B cell (primary cell): ENCODE measurements around the gene PIP4K2A. TPM values are rescaled to one million over a fixed set of nuclear protein-coding genes. Genes with fewer than 3 reads are reported as not detected.

Source experiments
- ATAC-seq: fragments of 200-7000 bp; cut with Tn5 transposase; one replicate; pipeline ENCODE4 v1.10.0; 2021; ENCODE audit warnings: low read depth, mild to moderate bottlenecking, moderate number of reproducible peaks, moderate library complexity
- CTCF ChIA-PET: fragments of 350-600 bp; sonication (Branson Sonifier 250); formaldehyde crosslinking; loops from one replicate; lab custom pipeline; 2021; ENCODE audit warnings: antibody characterized with exemption, inconsistent platforms; lab: Charles Lee
- POLR2A ChIA-PET: fragments of 350-600 bp; sonication (Branson Sonifier 250); formaldehyde crosslinking; loops from one replicate; lab custom pipeline; 2021; ENCODE audit warnings: antibody characterized with exemption; lab: Charles Lee
- DNase-seq: peaks from one replicate; pipeline ENCODE4 v3.0.0; 2013
- H2AFZ ChIP-seq: 2 replicates; pipeline ENCODE4 v1.6.1; 2012; ENCODE audit warnings: mild to moderate bottlenecking, low read depth, low read length; ENCODE audit not compliant: insufficient read depth, poor library complexity, severe bottlenecking
- H3K27ac ChIP-seq, 2 donors: 1 replicate in 1 of 2; 2 replicates in 1 of 2; pipeline ENCODE4 v1.5.1; 2012 to 2013; ENCODE audit warnings: low read length in 2 of 2, mild to moderate bottlenecking in 2 of 2, moderate library complexity in 1 of 2
- H3K27me3 ChIP-seq, 4 experiments: fragments of 200-600 bp in 1 of 4; sonication (generic) in 1 of 4; replicated peaks in 1 of 4; 1 replicate in 2 of 4; 2 replicates in 2 of 4; pipeline versions ENCODE4 v1.6.1 to v1.7.0; 2013 to 2016; ENCODE audit warnings: low read length in 3 of 4, mild to moderate bottlenecking in 2 of 4, mixed read lengths in 1 of 4, moderate library complexity in 1 of 4; ENCODE audit not compliant: insufficient read depth in 4 of 4, control insufficient read depth in 3 of 4; ENCODE audit errors: control extremely low read depth in 1 of 4
- H3K36me3 ChIP-seq, 2 experiments: replicated peaks in 1 of 2; 1 replicate in 1 of 2; 2 replicates in 1 of 2; pipeline versions ENCODE4 v1.6.1 to v1.7.1; 2013; ENCODE audit warnings: low read length in 1 of 2; ENCODE audit not compliant: insufficient read depth in 2 of 2, control insufficient read depth in 1 of 2; ENCODE audit errors: control extremely low read depth in 1 of 2, extremely low read depth in 1 of 2
- H3K4me1 ChIP-seq, 2 donors: fragments of 200-600 bp in 1 of 2; sonication (generic) in 1 of 2; 1 replicate in 1 of 2; 2 replicates in 1 of 2; pipeline versions ENCODE4 v1.5.1 to v1.6.1; 2013 to 2017; ENCODE audit warnings: low read length in 2 of 2; ENCODE audit not compliant: control insufficient read depth in 2 of 2, insufficient read depth in 2 of 2
- H3K4me2 ChIP-seq: replicated peaks from 2 replicates; pipeline ENCODE3; 2012; ENCODE audit warnings: mild to moderate bottlenecking, low read depth, low read length; ENCODE audit not compliant: poor library complexity, severe bottlenecking
- H3K4me3 ChIP-seq, 5 experiments: fragments of 200-600 bp in 1 of 5; sonication (generic) in 1 of 5; 1 replicate in 3 of 5; 2 replicates in 2 of 5; pipeline versions ENCODE4 v1.5.1 to v1.7.0; 2011 to 2016; ENCODE audit warnings: low read length in 4 of 5, mild to moderate bottlenecking in 4 of 5, low read depth in 2 of 5, control low read depth in 1 of 5, moderate library complexity in 1 of 5; ENCODE audit not compliant: insufficient read depth in 1 of 5; ENCODE audit errors: control extremely low read depth in 1 of 5, extremely low read depth in 1 of 5
- H3K79me2 ChIP-seq: fragments of 200-600 bp; sonication (generic); one replicate; pipeline ENCODE4 v1.6.0; 2016; ENCODE audit warnings: low read length; ENCODE audit not compliant: control insufficient read depth, insufficient read depth
- H3K9ac ChIP-seq: fragments of 200-600 bp; sonication (generic); 2 replicates; pipeline ENCODE4 v1.6.1; 2017; ENCODE audit warnings: mild to moderate bottlenecking, low read length, moderate library complexity
- H3K9me3 ChIP-seq, 3 donors: one replicate each; pipeline versions ENCODE4 v1.6.1 to v1.7.1; 2013; ENCODE audit warnings: low read length in 2 of 3; ENCODE audit not compliant: control insufficient read depth in 2 of 3, insufficient read depth in 1 of 3; ENCODE audit errors: control extremely low read depth in 1 of 3
- H4K20me1 ChIP-seq: 2 replicates; pipeline ENCODE4 v1.6.0; 2012; ENCODE audit warnings: mild to moderate bottlenecking, low read length; ENCODE audit not compliant: insufficient read depth, control insufficient read depth, poor library complexity, severe bottlenecking
- H3K27ac Mint-ChIP-seq: one replicate; pipeline ENCODE4 v1.8.0; 2021; ENCODE audit warnings: mixed read lengths
- H3K27me3 Mint-ChIP-seq: one replicate; pipeline ENCODE4 v1.8.0; 2021; ENCODE audit warnings: mixed read lengths
- H3K4me1 Mint-ChIP-seq: one replicate; pipeline ENCODE4 v1.8.0; 2021; ENCODE audit warnings: mixed read lengths
- H3K4me3 Mint-ChIP-seq: one replicate; pipeline ENCODE4 v1.8.0; 2021; ENCODE audit warnings: mixed read lengths
- H3K9me3 Mint-ChIP-seq: one replicate; pipeline ENCODE4 v1.8.0; 2022; ENCODE audit warnings: mixed read lengths; ENCODE audit not compliant: insufficient read depth
- EZH2 ChIP-seq: IDR thresholded peaks from 2 replicates; pipeline ENCODE4 v1.6.1; 2012; ENCODE audit warnings: borderline replicate concordance, low read depth, mild to moderate bottlenecking, moderate library complexity, low read length; ENCODE audit not compliant: insufficient read depth, poor library complexity, severe bottlenecking
- WGBS: methylation state at CpG from one replicate; pipeline ENCODE4 v1.1.5; 2013; ENCODE audit warnings: missing lambda C conversion rate; ENCODE audit not compliant: insufficient coverage; 5-methylcytosine and 5-hydroxymethylcytosine counted together
- intact Hi-C: fragments of 100-400 bp; cut with micrococcal nuclease; formaldehyde crosslinking; loops from one replicate; pipeline ENCODE4 v1.10.0; 2022
- polyA plus RNA-seq: library from polyadenylated mRNA; depleted of rRNA; stranded (reverse); fragments of >200 nt; gene quantifications from 2 replicates; pipeline ENCODE4 v1.2.3, GENCODE V29; 2012
- total RNA-seq, 2 donors: library from RNA; stranded (reverse); fragments of 120-200 nt in 1 of 2; gene quantifications; 1 replicate in 1 of 2; 2 replicates in 1 of 2; pipeline versions ENCODE4 v1.2.3 to v1.2.4, GENCODE V29; 2013 to 2022
- TF ChIP-seq, protein P1 (sequence below): fragments of 200-600 bp; IDR thresholded peaks from one replicate; pipeline ENCODE4 v1.8.0; 2022; ENCODE audit warnings: antibody characterized with exemption, mild to moderate bottlenecking

The PIP4K2A gene
- total and polyA plus RNA-seq, 2 donors (not counting 1 experiment from before 2014, with no cell fraction given), result 21.8 to 103 TPM

DNA sequence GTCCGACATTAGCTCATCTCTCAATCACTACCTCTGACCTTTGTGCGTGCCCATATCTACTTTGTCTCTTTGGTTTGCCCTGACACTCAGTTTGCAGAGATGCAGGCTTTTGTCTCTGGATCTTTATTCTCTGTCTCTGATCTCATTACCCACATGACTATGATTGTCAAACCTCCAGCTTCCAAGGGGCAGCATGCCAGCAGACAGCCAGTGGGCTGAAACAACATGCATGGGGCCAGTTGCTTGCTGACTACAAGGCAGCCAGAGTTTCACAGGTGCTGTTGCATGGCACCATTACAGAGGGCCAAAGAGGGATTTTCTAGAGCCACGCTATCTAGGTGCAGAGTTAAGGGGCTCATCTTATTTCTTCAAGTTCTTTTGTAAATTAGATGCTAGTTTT lies 222.9 kb downstream of the PIP4K2A start:
- Histone ChIP-seq H3K4me1 (peaks cover 11 to 15% of the 10 kb centered on the region in 2 donors), H3K9ac (no peak overlapping the region), H3K4me2 (no peak overlapping the region), H3K27me3 (no peaks in the 10 kb centered on the region), H3K4me3 (no peak overlapping the region), H3K9me3 (no peaks in the 10 kb centered on the region), H4K20me1 (no peaks in the 10 kb centered on the region), H3K79me2 (no peaks in the 10 kb centered on the region), H2AFZ (no peak overlapping the region), H3K27ac (no peak overlapping the region), H3K36me3 (no peaks in the 10 kb centered on the region)
- CTCF ChIA-PET, result no interaction called here
- DNase-seq (no peak), ATAC-seq (no peak)
- Mint-ChIP-seq H3K27ac (no peak overlapping the region), H3K4me1 (peaks cover 16% of the 10 kb centered on the region), H3K9me3 (no peaks in the 10 kb centered on the region), H3K27me3 (no peaks in the 10 kb centered on the region), H3K4me3 (no peak overlapping the region)
- intact Hi-C loops, result no loop called here
- POLR2A ChIA-PET, result no interaction called here
- 100% methylated on average over 1 of the region's 3 CpGs for WGBS
- TF ChIP-seq, protein P1, sequence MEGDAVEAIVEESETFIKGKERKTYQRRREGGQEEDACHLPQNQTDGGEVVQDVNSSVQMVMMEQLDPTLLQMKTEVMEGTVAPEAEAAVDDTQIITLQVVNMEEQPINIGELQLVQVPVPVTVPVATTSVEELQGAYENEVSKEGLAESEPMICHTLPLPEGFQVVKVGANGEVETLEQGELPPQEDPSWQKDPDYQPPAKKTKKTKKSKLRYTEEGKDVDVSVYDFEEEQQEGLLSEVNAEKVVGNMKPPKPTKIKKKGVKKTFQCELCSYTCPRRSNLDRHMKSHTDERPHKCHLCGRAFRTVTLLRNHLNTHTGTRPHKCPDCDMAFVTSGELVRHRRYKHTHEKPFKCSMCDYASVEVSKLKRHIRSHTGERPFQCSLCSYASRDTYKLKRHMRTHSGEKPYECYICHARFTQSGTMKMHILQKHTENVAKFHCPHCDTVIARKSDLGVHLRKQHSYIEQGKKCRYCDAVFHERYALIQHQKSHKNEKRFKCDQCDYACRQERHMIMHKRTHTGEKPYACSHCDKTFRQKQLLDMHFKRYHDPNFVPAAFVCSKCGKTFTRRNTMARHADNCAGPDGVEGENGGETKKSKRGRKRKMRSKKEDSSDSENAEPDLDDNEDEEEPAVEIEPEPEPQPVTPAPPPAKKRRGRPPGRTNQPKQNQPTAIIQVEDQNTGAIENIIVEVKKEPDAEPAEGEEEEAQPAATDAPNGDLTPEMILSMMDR, result no peak
- TF ChIP-seq EZH2, result no peak

DNA sequence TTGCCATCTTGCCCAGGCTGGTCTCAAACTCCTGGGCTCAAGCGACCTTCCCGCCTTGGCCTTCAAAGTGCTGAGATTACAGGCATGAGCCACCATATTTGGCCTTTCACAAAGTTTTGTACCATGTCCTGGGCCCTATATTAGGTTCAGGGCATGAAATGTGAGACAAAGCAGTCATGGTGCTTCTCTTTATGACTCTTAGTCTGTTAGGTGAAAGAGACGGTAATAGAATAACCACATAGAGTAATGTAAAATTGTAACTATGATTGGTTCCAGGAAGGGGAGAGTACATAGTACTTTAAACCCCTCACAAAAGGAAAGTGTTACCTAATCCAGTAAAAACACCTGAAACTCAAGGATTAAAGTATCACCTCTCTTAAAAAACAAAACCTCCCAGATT lies 224.4 kb downstream of the PIP4K2A start:
- no peak for TF ChIP-seq EZH2
- TF ChIP-seq, protein P1, result no peak
- Histone ChIP-seq H3K9me3 (no peaks in the 10 kb centered on the region), H3K4me1 (peaks cover 11 to 15% of the 10 kb centered on the region in 2 donors), H3K9ac (no peak overlapping the region), H3K36me3 (no peaks in the 10 kb centered on the region), H3K79me2 (no peaks in the 10 kb centered on the region), H3K27ac (no peak overlapping the region), H3K4me3 (no peak overlapping the region), H2AFZ (no peak overlapping the region), H3K27me3 (no peaks in the 10 kb centered on the region), H4K20me1 (no peaks in the 10 kb centered on the region), H3K4me2 (no peak overlapping the region)
- intact Hi-C loops, result no loop called here
- no peak overlapping the region for H3K27ac Mint-ChIP-seq
- H3K4me3 Mint-ChIP-seq, result no peak overlapping the region
- DNase-seq (no peak), ATAC-seq (no peak)
- H3K27me3 Mint-ChIP-seq, result no peaks in the 10 kb centered on the region
- H3K4me1 Mint-ChIP-seq, result peaks cover 16% of the 10 kb centered on the region
- POLR2A ChIA-PET, result no interaction called here
- CTCF ChIA-PET, result no interaction called here
- no peaks in the 10 kb centered on the region for H3K9me3 Mint-ChIP-seq
- WGBS, result 94% methylated on average over 2 of the region's 3 CpGs
